ENCODE results near the gene PRKCE.

DNA sequence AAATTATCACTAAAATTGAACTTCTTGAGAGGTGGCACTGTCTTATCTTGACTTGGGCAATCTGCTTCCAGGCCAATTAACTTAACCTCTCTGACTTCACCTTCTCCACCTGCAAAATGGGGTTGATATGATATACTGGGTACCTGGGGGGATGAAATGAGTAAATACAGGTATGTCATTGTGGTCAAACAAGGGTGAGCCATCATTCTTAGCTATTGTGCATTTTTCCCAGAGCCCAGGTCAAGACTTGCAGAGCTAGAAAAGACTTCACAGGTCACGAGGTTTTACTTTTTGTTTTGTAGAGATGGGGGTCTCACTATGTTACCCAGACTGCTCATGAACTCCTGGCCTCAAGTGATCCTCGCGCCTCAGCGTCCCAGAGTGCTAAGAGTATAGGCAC, 145.0 kb downstream of the PRKCE start:
- TF ChIP-seq, protein P1, sequence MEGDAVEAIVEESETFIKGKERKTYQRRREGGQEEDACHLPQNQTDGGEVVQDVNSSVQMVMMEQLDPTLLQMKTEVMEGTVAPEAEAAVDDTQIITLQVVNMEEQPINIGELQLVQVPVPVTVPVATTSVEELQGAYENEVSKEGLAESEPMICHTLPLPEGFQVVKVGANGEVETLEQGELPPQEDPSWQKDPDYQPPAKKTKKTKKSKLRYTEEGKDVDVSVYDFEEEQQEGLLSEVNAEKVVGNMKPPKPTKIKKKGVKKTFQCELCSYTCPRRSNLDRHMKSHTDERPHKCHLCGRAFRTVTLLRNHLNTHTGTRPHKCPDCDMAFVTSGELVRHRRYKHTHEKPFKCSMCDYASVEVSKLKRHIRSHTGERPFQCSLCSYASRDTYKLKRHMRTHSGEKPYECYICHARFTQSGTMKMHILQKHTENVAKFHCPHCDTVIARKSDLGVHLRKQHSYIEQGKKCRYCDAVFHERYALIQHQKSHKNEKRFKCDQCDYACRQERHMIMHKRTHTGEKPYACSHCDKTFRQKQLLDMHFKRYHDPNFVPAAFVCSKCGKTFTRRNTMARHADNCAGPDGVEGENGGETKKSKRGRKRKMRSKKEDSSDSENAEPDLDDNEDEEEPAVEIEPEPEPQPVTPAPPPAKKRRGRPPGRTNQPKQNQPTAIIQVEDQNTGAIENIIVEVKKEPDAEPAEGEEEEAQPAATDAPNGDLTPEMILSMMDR (IDR thresholded peaks at IDR 0.05; ENCODE audit: poor library complexity), result no peak
- TF ChIP-seq EZH2 (IDR thresholded peaks at IDR 0.05; ENCODE audit: borderline replicate concordance), result no peak
- no peak for TF ChIP-seq EZH2phosphoT487 (IDR thresholded peaks at IDR 0.05; ENCODE audit: low read depth, severe bottlenecking, unreplicated experiment)
